IPS-NIHi11 (cell line): ENCODE measurements around the gene EHMT1.

Experiments
- DNase-seq: peaks from one replicate; pipeline ENCODE4 v3.0.0; 2012; ENCODE audit warnings: mixed read lengths, low spot score

EHMT1 gene

GRCh38 chr9:137828527-137829259 is 209.9 kb downstream of the EHMT1 start:
- DNase-seq = peak; percentile 92

- no peak for DNase-seq
These were observed 210.6 kb downstream of the EHMT1 start for GRCh38 chr9:137829260-137829996.

GRCh38 chr9:137832191-137832700 is 213.4 kb downstream of the EHMT1 start:
- DNase-seq = no peak

GRCh38 chr9:137832830-137833590 is 214.2 kb downstream of the EHMT1 start:
- DNase-seq = no peak

GRCh38 chr9:137833721-137834613 is 215.2 kb downstream of the EHMT1 start:
- no peak for DNase-seq

GRCh38 chr9:137834846-137835546 is 216.2 kb downstream of the EHMT1 start:
- no peak for DNase-seq

- DNase-seq = no peak
These were observed 217.5 kb downstream of the EHMT1 start for GRCh38 chr9:137836151-137836830.

- DNase-seq = no peak
These were observed 218.0 kb downstream of the EHMT1 start for GRCh38 chr9:137836831-137837241.

GRCh38 chr9:137837345-137838278 is 218.8 kb downstream of the EHMT1 start:
- DNase-seq = no peak

- no peak for DNase-seq
These were observed 219.8 kb downstream of the EHMT1 start for GRCh38 chr9:137838576-137838975.

GRCh38 chr9:137843355-137843754 is 224.6 kb downstream of the EHMT1 start:
- DNase-seq = no peak

- DNase-seq = no peak
These were observed 232.9 kb downstream of the EHMT1 start for GRCh38 chr9:137851516-137852267.

GRCh38 chr9:137853392-137853995 is 234.7 kb downstream of the EHMT1 start:
- no peak for DNase-seq

- DNase-seq = no peak
These were observed 241.6 kb downstream of the EHMT1 start for GRCh38 chr9:137860361-137860760.

- no peak for DNase-seq
These were observed 246.9 kb downstream of the EHMT1 start for GRCh38 chr9:137865581-137866145.

GRCh38 chr9:137866226-137867141 is 247.7 kb downstream of the EHMT1 start:
- no peak for DNase-seq
